Measurements from ENCODE around the gene RELL1.

DNA sequence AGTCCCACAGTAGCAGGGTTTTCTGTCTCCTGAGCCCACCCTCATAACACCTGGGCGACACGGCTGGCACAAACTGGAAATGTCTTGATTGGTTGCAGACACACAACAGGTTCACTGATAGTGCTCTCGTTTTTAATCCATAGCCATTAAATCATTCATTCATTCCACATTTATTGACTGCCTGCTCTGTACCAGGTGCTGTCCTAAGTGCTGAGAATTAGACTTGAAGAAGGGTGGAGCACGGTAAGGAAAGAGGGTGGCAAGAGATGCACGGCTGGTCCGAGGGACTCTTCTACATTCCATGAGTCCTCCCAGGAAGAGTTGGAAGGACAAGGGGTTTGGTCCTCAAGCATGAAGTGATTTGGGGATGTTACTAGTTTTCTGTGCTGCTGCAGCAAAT is 100.0 kb downstream of the RELL1 start:
- TF ChIP-seq POLR2A (IDR thresholded peaks at IDR 0.05; ENCODE audit: low read depth, low read length) = no peak
- no peak for TF ChIP-seq POLR2AphosphoS5 (IDR thresholded peaks at IDR 0.05; ENCODE audit: low read depth, low read length)
- TF ChIP-seq TAF1 (IDR thresholded peaks at IDR 0.05; ENCODE audit: low read depth, low read length) = no peak
- TF ChIP-seq PAX5 (IDR thresholded peaks at IDR 0.05; ENCODE audit: insufficient read depth, low read length, severe bottlenecking) = no peak
- no peak for TF ChIP-seq SPI1 (IDR thresholded peaks at IDR 0.05; ENCODE audit: low read depth, low read length)
- TF ChIP-seq POU2F2 (IDR thresholded peaks at IDR 0.05; ENCODE audit: low read depth, low read length) = no peak
